ENCODE measurements around the gene CCDC71L. TPM values are rescaled to one million over a fixed set of nuclear protein-coding genes. Genes with fewer than 3 reads are reported as not detected.

Gene CCDC71L
- total RNA-seq, 4 donors from 2014 or later, result 23.6 to 49.7 (median 27.8) TPM

DNA sequence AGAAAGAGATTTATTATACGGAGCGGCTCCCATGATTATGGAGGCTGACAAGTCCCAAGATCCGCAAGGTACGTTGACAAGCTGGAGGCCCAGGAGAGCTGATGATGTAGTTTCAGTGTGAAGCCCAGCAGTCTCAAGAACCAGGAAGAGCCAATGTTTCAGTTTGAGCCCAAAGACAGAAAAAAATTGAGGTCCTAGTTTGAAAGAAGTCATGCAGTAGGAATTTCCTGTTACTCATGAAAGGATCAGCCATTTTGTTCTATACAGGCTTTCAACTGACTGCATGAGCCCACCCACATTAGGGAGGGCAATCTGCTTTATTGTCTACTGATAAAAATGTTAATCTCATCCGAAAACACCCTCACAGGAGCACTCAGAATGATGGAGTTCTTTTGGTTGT is 51.5 kb downstream of the CCDC71L start:
- in situ Hi-C loops (cut with MboI; ENCODE audit: low pct_ligation_motif_present in 1 of 4, low pct_unique_long_range_greater_than_20kb in 1 of 4, low sequenced_read_pairs in 3 of 4), result no loop called here
- no peaks in the 10 kb centered on the region for H3K27me3 ChIP-seq

DNA sequence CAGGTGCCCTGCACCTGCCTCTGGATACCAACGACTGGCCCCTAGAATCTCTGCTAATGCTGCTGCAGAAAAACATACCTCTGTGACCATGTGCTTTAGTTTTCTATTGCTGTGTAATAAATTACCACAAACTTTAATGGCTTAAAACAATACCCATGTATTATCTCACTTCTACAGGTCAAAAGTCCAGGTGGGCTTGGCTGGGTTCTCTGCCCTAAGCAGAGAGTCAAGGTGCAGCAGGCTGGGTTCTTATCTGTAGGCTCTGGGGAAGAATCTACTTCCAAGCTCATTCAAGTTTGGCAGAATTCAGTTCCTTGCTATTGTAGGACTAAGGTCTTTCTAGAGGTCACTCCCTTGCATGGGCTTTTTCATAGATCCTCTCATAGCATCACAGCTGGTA is 52.3 kb downstream of the CCDC71L start:
- Histone ChIP-seq H3K27ac (peak overlapping the region; percentile 55 to 75 (median 68)), H3K36me3 (no peaks in the 10 kb centered on the region), H3K9me3 (no peaks in the 10 kb centered on the region), H3K4me1 (peaks cover 0 to 31% (median 13%) of the 10 kb centered on the region in 4 donors), H3K27me3 (no peaks in the 10 kb centered on the region), H3K4me3 (no peak overlapping the region)
- WGBS, 2 donors (ENCODE audit: low coverage in 1 of 2), result 42% methylated on average over 1 of the region's 1 CpG; no CpG with 5 or more reads in 1 of the 2 donors
- intact Hi-C loops (cut with DNase I; ENCODE audit: low total_unique reads), result no loop called here
- in situ Hi-C loops (cut with MboI; ENCODE audit: low pct_ligation_motif_present in 1 of 4, low pct_unique_long_range_greater_than_20kb in 1 of 4, low sequenced_read_pairs in 3 of 4), result no loop called here
- TF ChIP-seq EP300 (IDR thresholded peaks at IDR 0.05; ENCODE audit: low read depth), result no peak
- TF ChIP-seq POLR2A (IDR thresholded peaks at IDR 0.05), result no peak
- TF ChIP-seq, protein P1, sequence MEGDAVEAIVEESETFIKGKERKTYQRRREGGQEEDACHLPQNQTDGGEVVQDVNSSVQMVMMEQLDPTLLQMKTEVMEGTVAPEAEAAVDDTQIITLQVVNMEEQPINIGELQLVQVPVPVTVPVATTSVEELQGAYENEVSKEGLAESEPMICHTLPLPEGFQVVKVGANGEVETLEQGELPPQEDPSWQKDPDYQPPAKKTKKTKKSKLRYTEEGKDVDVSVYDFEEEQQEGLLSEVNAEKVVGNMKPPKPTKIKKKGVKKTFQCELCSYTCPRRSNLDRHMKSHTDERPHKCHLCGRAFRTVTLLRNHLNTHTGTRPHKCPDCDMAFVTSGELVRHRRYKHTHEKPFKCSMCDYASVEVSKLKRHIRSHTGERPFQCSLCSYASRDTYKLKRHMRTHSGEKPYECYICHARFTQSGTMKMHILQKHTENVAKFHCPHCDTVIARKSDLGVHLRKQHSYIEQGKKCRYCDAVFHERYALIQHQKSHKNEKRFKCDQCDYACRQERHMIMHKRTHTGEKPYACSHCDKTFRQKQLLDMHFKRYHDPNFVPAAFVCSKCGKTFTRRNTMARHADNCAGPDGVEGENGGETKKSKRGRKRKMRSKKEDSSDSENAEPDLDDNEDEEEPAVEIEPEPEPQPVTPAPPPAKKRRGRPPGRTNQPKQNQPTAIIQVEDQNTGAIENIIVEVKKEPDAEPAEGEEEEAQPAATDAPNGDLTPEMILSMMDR (IDR thresholded peaks at IDR 0.05), result no peak
- TF ChIP-seq POLR2AphosphoS5 (IDR thresholded peaks at IDR 0.05), result no peak
- peak; percentile 64 for DNase-seq

More for the DNA sequence above, 51.5 kb downstream of the CCDC71L start:
- Histone ChIP-seq H3K9me3 (no peaks in the 10 kb centered on the region), H3K27ac (peak overlapping the region; percentile 55 to 75 (median 68)), H3K4me3 (no peak overlapping the region), H3K36me3 (no peaks in the 10 kb centered on the region), H3K4me1 (peaks cover 0 to 31% (median 13%) of the 10 kb centered on the region in 4 donors)
- WGBS, 2 donors (ENCODE audit: low coverage in 1 of 2), result 93 to 94% methylated on average over 4 to 5 of the region's 5 CpGs
- intact Hi-C loops (cut with DNase I; ENCODE audit: low total_unique reads), result no loop called here
- TF ChIP-seq, protein P1 (IDR thresholded peaks at IDR 0.05), result no peak
- TF ChIP-seq POLR2A (IDR thresholded peaks at IDR 0.05), result no peak
- TF ChIP-seq POLR2AphosphoS5 (IDR thresholded peaks at IDR 0.05), result no peak
- TF ChIP-seq EP300 (IDR thresholded peaks at IDR 0.05; ENCODE audit: low read depth), result no peak
- no peak for DNase-seq

Other genes with a start within 250 kb of the CCDC71L start
- gene PIK3CG, start 204.1 kb upstream of the CCDC71L start, total RNA-seq, result 10 to 100 TPM in 2 of 4 donors, 1 to 10 TPM in 1, under 1 TPM in 1; 0.60 to 13.1 (median 9.8) TPM

Measured in transverse colon (tissue), 4 donors.